ENCODE results near the gene DGKZ. TPM values are rescaled to one million over a fixed set of nuclear protein-coding genes. Genes with fewer than 3 reads are reported as not detected.

The DGKZ gene
- total RNA-seq, 4 donors from 2014 or later = 13.5 to 55.3 (median 42.8) TPM

DNA sequence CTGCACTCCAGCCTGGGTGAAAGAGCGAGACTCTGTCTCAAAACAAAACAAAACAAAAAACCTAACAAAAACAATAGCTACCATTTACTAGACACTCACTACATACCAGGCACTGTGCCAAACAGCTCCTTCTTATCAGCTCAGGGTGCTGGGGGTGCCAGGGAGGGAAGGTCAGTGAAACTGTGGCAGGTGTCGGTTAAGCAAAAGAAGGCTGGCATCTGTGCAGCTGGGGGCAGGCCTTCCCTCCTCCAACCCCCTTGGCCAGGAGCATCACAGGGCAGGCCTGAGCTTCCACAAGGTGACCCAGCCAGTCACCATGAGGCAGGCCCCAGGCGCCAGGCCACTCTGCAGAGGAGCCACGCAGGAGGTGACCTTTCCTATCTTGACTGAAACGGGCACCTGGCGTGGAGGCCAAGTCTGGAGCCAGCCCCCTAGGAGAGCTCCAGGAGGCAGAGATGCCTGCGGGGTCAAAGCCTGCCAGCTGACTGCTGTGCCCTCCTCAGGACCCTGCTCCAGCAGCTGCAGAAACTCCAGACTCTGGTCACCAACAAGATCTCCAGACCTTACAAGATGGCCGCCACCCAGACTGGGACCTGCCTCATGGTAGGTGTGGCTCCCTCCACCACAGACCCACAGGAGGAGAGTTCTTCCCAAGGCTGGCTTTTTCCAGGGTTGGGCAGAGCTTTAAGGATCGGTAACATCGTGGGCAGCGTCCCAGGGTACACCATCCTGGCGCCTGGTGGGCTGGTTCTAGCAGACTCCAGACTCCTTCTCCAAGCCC is 31.3 kb upstream of the DGKZ start:
- intact Hi-C loops (cut with DNase I; ENCODE audit: low total_unique reads) = no loop called here
- Histone ChIP-seq H3K27ac (no peak overlapping the region), H3K4me1 (no peaks in the 10 kb centered on the region), H3K27me3 (no peaks in the 10 kb centered on the region), H3K36me3 (no peaks in the 10 kb centered on the region), H3K4me3 (no peak overlapping the region), H3K9me3 (no peaks in the 10 kb centered on the region)
- TF ChIP-seq POLR2A (IDR thresholded peaks at IDR 0.05) (no peak), CTCF (IDR thresholded peaks at IDR 0.05) (no peak)
- DNase-seq = no peak

DNA sequence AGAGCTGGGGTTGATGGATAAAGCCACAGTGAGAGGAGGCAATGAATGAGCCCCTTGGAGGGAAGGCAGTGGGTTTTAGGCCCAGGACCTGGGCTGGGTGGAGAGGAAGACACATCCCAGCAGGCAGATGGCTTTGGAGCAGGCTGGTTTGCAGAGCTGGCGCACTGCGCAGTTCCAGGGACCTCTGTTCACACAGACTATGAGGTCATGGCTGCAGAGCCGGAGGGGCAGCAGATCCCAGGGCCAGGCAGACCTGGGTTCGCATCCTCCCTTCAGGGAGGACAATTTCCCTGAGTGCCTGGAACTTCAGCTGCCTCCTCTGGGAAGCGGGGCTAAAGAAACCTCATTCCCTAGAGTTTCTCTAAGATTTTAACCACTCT is 28.2 kb upstream of the DGKZ start:
- Histone ChIP-seq H3K27me3 (no peaks in the 10 kb centered on the region), H3K27ac (no peak overlapping the region), H3K36me3 (no peaks in the 10 kb centered on the region), H3K4me1 (no peaks in the 10 kb centered on the region), H3K9me3 (no peaks in the 10 kb centered on the region), H3K4me3 (no peak overlapping the region)
- intact Hi-C loops (cut with DNase I; ENCODE audit: low total_unique reads) = no loop called here
- no peak for DNase-seq
- TF ChIP-seq POLR2A (IDR thresholded peaks at IDR 0.05) = no peak
- TF ChIP-seq CTCF (IDR thresholded peaks at IDR 0.05) = no peak

DNA sequence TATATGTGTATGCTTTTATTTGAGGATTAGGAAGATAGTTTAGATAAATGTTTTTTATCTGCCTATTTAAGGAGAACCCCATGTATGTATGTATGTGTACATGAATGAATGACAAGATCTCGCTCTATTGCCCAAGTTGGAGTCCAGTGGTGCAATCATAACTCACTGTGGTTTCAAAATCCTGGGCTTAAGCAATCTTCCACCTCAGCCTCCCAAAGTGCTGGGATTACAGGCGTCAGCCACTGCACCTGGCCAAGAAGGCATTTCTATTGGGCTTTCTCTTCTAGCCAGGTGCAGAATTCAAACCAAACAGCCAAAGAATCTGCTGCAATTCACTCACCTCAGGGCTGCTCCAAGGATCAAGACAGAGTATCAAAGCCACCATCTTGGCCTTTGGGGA is 25.5 kb upstream of the DGKZ start:
- no peaks in the 10 kb centered on the region for H3K4me1 ChIP-seq
- H3K27me3 ChIP-seq = no peaks in the 10 kb centered on the region
- no peaks in the 10 kb centered on the region for H3K36me3 ChIP-seq
- TF ChIP-seq POLR2A (IDR thresholded peaks at IDR 0.05) (no peak), CTCF (IDR thresholded peaks at IDR 0.05) (no peak)
- H3K27ac ChIP-seq = no peak overlapping the region
- no peak overlapping the region for H3K4me3 ChIP-seq
- intact Hi-C loops (cut with DNase I; ENCODE audit: low total_unique reads) = no loop called here
- no peaks in the 10 kb centered on the region for H3K9me3 ChIP-seq
- no peak for DNase-seq

- Histone ChIP-seq H3K4me3 (no peak overlapping the region), H3K27me3 (no peaks in the 10 kb centered on the region), H3K36me3 (no peaks in the 10 kb centered on the region), H3K27ac (no peak overlapping the region), H3K9me3 (no peaks in the 10 kb centered on the region), H3K4me1 (no peaks in the 10 kb centered on the region)
- no peak for TF ChIP-seq CTCF (IDR thresholded peaks at IDR 0.05)
- TF ChIP-seq POLR2A (IDR thresholded peaks at IDR 0.05) = no peak
- DNase-seq = no peak
- intact Hi-C loops (cut with DNase I; ENCODE audit: low total_unique reads) = no loop called here
These were observed 24.5 kb upstream of the DGKZ start for GRCh38 chr11:46322759-46323158.

DNA sequence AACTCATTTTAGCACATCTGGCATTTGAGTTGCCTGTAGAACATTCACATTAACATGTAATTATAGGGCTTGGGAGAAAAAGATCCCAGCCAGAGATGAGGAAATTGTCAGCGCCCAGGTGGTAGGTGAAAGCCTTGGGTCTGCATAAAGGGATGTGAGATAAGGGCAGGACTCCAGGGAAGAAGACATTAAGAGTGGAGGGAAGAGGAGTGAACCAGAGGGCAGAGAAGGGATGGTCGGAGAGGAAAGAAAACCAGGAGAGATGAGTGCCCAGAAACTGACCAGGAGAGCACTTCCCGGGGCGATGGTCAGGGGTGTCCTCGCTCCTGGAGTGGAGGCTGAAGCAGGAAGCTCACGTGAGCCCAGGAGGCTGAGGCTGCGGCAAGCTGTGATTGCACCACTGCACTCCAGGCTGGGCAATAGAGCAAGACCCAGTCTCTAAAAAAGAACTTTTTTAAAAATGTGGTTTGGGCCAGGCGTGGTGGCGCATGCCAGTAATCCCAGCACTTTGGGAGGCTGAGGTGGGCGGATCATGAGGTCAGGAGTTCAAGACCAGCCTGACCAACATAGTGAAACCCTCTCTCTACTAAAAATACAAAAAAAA is 20.3 kb upstream of the DGKZ start:
- no peak overlapping the region for H3K4me3 ChIP-seq
- H3K4me1 ChIP-seq = peaks cover 0 to 7% of the 10 kb centered on the region in 2 donors
- H3K27me3 ChIP-seq = peaks cover 0 to 3% of the 10 kb centered on the region in 2 donors
- no peak overlapping the region for H3K27ac ChIP-seq
- intact Hi-C loops (cut with DNase I; ENCODE audit: low total_unique reads) = no loop called here
- no peak for TF ChIP-seq CTCF (IDR thresholded peaks at IDR 0.05)
- DNase-seq = no peak
- no peaks in the 10 kb centered on the region for H3K36me3 ChIP-seq
- H3K9me3 ChIP-seq = no peaks in the 10 kb centered on the region
